OCI-LY1 (cell line): ENCODE measurements around the gene CYBA.

Source experiments
- H2AFZ ChIP-seq: fragments of 200-600 bp; sonication (generic), shearing (Covaris generic); 2 replicates; pipeline ENCODE4 v1.6.0; 2014; ENCODE audit warnings: antibody characterized with exemption, mild to moderate bottlenecking, low read length
- H3F3A ChIP-seq: fragments of 200-600 bp; sonication (generic), shearing (Covaris generic); 2 replicates; pipeline ENCODE4 v1.6.0; 2014; ENCODE audit warnings: mild to moderate bottlenecking, antibody characterized with exemption, low read length, moderate library complexity; ENCODE audit not compliant: insufficient read depth
- H3K27ac ChIP-seq: fragments of 200-600 bp; sonication (generic); 2 replicates; pipeline ENCODE4 v1.5.1; 2014; ENCODE audit warnings: low read length, mixed run types, mild to moderate bottlenecking, low read depth; ENCODE audit not compliant: poor library complexity, severe bottlenecking
- H3K27me3 ChIP-seq: fragments of 200-600 bp; sonication (generic); 2 replicates; pipeline ENCODE4 v1.6.0; 2014; ENCODE audit warnings: antibody characterized with exemption, mild to moderate bottlenecking, low read length, moderate library complexity; ENCODE audit not compliant: insufficient read depth
- H3K36me3 ChIP-seq: fragments of 200-600 bp; sonication (generic); 2 replicates; pipeline ENCODE4 v1.6.1; 2014; ENCODE audit warnings: mild to moderate bottlenecking, antibody characterized with exemption, low read length, moderate library complexity, mixed read lengths; ENCODE audit not compliant: insufficient read depth
- H3K4me1 ChIP-seq: fragments of 200-600 bp; sonication (generic); 2 replicates; pipeline ENCODE4 v1.5.1; 2014; ENCODE audit warnings: mild to moderate bottlenecking, low read length, moderate library complexity; ENCODE audit not compliant: insufficient read depth, severe bottlenecking
- H3K4me2 ChIP-seq: fragments of 200-600 bp; sonication (generic), shearing (Covaris generic); 2 replicates; pipeline ENCODE4 v1.6.1; 2014; ENCODE audit warnings: low read length
- H3K4me3 ChIP-seq: fragments of 200-600 bp; sonication (generic); 2 replicates; pipeline ENCODE4 v1.5.1; 2014; ENCODE audit warnings: low read length, low read depth, mild to moderate bottlenecking, mixed read lengths; ENCODE audit not compliant: poor library complexity, severe bottlenecking
- H3K79me2 ChIP-seq: fragments of 200-600 bp; shearing (Covaris generic); 2 replicates; pipeline ENCODE4 v1.6.1; 2016; ENCODE audit warnings: mixed run types, low read length, mixed read lengths; ENCODE audit not compliant: insufficient read depth
- H3K9ac ChIP-seq: fragments of 200-600 bp; sonication (generic), shearing (Covaris generic); 2 replicates; pipeline ENCODE4 v1.6.1; 2014; ENCODE audit warnings: mild to moderate bottlenecking, low read length, mixed read lengths
- H3K9me2 ChIP-seq: fragments of 200-600 bp; sonication (generic), shearing (Covaris generic); 2 replicates; pipeline ENCODE4 v1.6.1; 2014; ENCODE audit warnings: low read depth, mild to moderate bottlenecking, low read length, mixed read lengths
- H3K9me3 ChIP-seq: fragments of 200-600 bp; shearing (Covaris generic); 2 replicates; pipeline ENCODE4 v1.6.1; 2014; ENCODE audit warnings: low read length, mixed read lengths
- H4K20me1 ChIP-seq: fragments of 200-600 bp; sonication (generic), shearing (Covaris generic); 2 replicates; pipeline ENCODE4 v1.6.0; 2016; ENCODE audit warnings: mild to moderate bottlenecking, low read length; ENCODE audit not compliant: insufficient read depth
- CTCF ChIP-seq: fragments of 200-600 bp; sonication (generic), shearing (Covaris generic); IDR thresholded peaks from 2 replicates; pipeline ENCODE4 v1.5.1; 2017; ENCODE audit warnings: mild to moderate bottlenecking, antibody characterized with exemption, low read length, moderate library complexity, mixed read lengths
- EZH2 ChIP-seq: fragments of 200-600 bp; sonication (generic), shearing (Covaris generic); IDR thresholded peaks from 2 replicates; pipeline ENCODE4 v1.8.0; 2017; ENCODE audit warnings: borderline replicate concordance, mixed run types, mild to moderate bottlenecking, antibody characterized with exemption, low read length, moderate library complexity, mixed read lengths

CYBA gene

GRCh38 chr16:88606148-88606757 is 44.6 kb downstream of the CYBA start:
- Histone ChIP-seq H3K4me1 (peaks cover 6% of the 10 kb centered on the region), H3F3A (no peaks in the 10 kb centered on the region), H3K27me3 (no peaks in the 10 kb centered on the region), H4K20me1 (no peaks in the 10 kb centered on the region), H3K4me2 (no peak overlapping the region), H3K4me3 (no peak overlapping the region), H2AFZ (no peak overlapping the region), H3K9me3 (no peaks in the 10 kb centered on the region), H3K27ac (no peak overlapping the region), H3K9ac (no peak overlapping the region), H3K36me3 (peaks cover 82% of the 10 kb centered on the region), H3K9me2 (no peaks in the 10 kb centered on the region), H3K79me2 (no peaks in the 10 kb centered on the region)
- TF ChIP-seq CTCF: no peak
- TF ChIP-seq EZH2: no peak

GRCh38 chr16:88605186-88606147 is 45.4 kb downstream of the CYBA start:
- H3K9me2 ChIP-seq: no peaks in the 10 kb centered on the region
- H3K36me3 ChIP-seq: peaks cover 82% of the 10 kb centered on the region
- H3K4me2 ChIP-seq: no peak overlapping the region
- no peak overlapping the region for H3K27ac ChIP-seq
- no peak overlapping the region for H3K4me3 ChIP-seq
- no peaks in the 10 kb centered on the region for H3K79me2 ChIP-seq
- peaks cover 6% of the 10 kb centered on the region for H3K4me1 ChIP-seq
- no peaks in the 10 kb centered on the region for H4K20me1 ChIP-seq
- TF ChIP-seq CTCF: no peak
- no peak overlapping the region for H3K9ac ChIP-seq
- H3F3A ChIP-seq: no peaks in the 10 kb centered on the region
- H3K27me3 ChIP-seq: no peaks in the 10 kb centered on the region
- H2AFZ ChIP-seq: no peak overlapping the region
- no peaks in the 10 kb centered on the region for H3K9me3 ChIP-seq

- Histone ChIP-seq H3K27me3 (no peaks in the 10 kb centered on the region), H3K4me1 (no peaks in the 10 kb centered on the region), H3K9me2 (no peaks in the 10 kb centered on the region), H3K4me2 (no peak overlapping the region), H3K4me3 (no peak overlapping the region), H3K36me3 (peaks cover 86% of the 10 kb centered on the region), H3K79me2 (no peaks in the 10 kb centered on the region), H3K9ac (no peak overlapping the region), H2AFZ (no peak overlapping the region), H3F3A (no peaks in the 10 kb centered on the region), H4K20me1 (no peaks in the 10 kb centered on the region), H3K27ac (no peak overlapping the region), H3K9me3 (no peaks in the 10 kb centered on the region)
- TF ChIP-seq CTCF (no peak), EZH2 (no peak)
These were observed 48.8 kb downstream of the CYBA start for GRCh38 chr16:88602091-88602490.
